Measurements from ENCODE around the gene TECTB.

Gene TECTB

DNA sequence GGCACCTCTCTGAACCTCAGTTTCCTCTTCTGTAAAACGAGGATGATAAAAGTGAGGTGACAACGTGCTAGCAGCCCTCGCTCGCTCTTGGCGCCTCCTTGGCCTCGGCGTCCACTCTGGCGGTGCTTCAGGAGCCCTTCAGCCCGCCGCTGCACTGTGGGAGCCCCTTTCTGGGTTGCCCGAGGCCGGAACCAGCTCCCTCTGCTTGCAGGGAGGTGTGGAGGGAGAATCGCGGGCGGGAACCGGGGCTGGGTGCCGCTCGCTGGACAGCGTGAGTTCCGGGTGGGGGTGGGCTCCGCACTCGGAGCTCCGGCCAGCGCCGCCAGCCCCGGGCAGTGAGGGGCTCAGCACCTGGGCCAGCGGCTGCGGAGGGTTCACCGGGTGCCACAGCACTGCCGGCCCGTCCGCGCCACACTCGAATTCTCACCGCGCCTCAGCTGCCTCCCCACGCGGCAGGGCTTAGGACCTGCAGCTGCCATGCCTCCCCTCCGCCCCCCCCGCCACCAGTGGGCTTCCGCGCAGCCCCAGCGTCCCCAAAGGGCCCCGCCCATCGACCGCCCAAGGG is 66.4 kb downstream of the TECTB start:
- DNase-seq, result no peak

DNA sequence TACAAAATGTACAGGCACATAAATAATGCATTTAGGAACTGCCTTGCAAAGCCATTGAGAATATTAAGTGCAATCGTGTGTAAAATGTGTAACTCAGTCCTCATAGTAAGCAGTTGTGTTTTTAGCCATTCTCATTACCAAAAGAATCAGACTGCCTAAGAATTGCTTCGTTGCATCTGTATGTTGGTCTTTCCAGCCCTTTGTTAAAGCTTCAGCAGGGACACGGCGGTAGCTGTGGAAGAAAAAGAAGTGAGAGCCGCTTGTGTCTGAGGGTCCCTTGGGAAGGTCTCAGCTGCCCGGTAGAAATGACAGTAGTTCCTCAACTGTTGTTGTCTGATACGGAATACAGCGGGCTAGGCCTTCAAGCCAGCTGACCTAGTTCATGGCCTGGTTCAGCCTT is 67.9 kb downstream of the TECTB start:
- no peak for DNase-seq

DNA sequence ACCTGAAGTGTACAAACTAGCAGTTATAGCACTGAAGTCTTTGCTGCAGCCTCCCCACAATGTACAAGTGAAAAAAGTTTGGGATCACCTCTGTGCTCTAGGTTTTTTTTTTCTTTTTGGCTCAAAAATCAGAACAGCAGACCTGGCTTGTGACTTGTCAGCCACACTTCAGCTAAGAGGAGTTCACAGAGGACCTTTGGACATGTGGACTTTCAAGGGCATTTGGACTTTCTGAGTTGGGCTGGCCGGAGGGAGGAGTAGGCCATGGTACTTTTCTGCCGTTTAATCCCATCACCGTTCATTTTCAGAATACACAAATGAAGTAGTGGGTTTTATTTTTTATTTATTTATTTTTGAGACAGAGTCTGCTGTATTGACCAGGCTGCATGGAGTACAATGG is 68.8 kb downstream of the TECTB start:
- no peak for DNase-seq

- no peak for DNase-seq
Observed at GRCh38 chr10:112353046-112353445, 69.8 kb downstream of the TECTB start.

Measured in cortex of kidney (tissue), 1 donor.